NK-92 (cell line): ENCODE data around the gene MFSD12.
"Not testable (repeated sequence)": the region's sequence is repeated elsewhere in the genome, so short reads cannot be mapped to it uniquely, and the experiment has no call there.

Experiments used
- DNase-seq: peaks from one replicate; lab custom pipeline; 2025; ENCODE audit not compliant: unreplicated experiment; lab: John Stamatoyannopoulos, UW

The MFSD12 gene

DNA sequence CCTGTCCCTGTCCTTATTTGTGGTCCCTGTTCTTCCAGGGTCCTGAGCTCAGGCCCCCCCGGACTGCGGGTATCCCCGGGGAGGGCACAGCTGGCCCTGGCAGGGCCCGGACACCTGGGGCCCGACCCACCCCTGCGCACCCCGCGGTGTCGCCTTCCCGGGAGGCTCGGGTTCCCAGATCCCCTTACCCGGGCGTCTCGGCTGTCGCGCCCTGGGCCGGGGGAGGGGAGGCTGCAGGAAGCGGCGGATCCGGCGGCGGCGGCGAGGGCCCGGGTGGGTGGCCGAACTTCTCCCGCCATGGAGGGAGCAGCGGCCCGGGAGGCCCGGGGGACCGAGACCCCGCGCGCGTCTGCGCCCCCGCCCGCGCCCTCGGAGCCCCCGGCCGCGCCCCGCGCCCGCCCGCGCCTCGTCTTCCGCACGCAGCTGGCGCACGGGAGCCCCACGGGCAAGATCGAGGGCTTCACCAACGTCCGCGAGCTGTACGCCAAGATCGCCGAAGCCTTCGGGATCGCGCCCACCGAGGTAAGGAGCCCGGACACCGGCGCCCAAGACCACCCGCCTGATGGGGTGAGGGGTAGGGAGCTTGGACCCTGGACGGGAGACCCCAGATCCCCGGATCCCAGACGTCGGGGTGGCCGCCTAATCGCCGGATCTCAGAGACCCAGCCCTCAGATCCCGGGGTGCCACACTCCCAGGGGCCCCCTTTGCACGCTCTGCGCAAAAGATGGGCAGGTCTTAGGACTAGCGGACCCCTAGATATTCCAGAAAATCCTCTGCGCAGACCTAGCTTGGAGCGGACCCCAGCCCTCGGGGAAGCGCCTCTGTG lies 28.1 kb upstream of the MFSD12 start, which contains the start of gene GIPC3:
TSS of gene GIPC3 (plus strand) at position 178 of the 826 bp plus-strand sequence. CDS start at position 298, 120 bp downstream.
- no peak for DNase-seq

GRCh38 chr19:3584036-3584802 lies 26.8 kb upstream of the MFSD12 start:
- DNase-seq: not testable (repeated sequence)

- DNase-seq: not testable (repeated sequence)
Measured at GRCh38 chr19:3581792-3582191, 24.4 kb upstream of the MFSD12 start.

DNA sequence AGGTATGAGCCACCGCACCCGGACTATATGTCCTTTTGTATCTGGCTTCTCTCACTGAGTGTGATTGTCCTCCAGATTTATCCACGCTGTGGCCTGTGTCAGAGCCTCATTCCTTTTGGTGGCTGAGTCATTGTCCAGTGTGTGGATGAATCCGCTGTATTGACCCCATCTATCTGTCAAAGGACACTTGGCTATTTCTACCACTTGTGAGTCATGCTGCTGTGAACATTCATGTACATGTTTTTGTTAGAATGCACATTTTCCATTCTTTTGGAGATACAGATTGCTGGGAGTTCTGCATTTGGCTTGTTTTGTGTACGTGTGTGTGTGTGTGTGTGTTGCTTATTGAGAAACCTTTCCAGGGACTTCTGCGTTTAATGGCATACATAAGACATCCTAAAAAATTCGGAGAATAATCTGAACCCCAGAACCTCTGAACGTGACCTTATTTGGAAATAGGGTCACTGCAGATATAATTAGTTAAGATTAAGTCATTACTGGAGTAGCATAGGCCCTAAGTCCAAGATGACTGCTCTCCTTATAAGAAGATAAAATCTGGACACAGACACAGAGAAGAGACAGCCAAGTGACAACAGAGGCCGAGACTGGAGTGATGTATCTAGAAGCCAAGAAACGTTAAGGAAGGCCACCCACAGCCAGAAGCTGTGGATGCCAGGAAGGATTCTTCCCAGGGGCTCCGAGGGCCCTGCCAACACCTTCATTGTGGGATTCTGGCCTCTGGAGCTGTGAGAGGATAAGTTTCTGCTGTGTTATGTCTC lies 23.0 kb upstream of the MFSD12 start:
- no peak for DNase-seq

DNA sequence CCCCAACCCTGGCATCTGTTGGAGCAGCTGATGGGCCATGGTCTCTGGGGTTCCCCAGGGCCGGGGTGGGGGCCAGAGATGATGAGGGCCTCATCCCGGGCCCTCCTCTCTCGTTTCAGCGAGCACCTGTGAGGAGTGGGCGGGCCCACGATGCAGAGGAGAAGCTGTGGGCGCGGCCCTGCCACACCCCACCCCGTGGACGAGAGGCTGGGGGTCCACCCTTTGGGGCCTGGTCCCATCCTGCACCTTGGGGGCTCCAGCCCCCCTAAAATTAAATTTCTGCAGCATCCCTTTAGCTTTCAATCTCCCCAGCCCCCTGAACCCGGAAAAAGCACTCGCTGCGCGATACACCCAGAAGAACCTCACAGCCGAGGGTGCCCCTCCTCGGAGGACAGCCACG lies 21.0 kb upstream of the MFSD12 start:
- no peak for DNase-seq

- no peak for DNase-seq
Measured at GRCh38 chr19:3577723-3578344, 20.4 kb upstream of the MFSD12 start.

GRCh38 chr19:3576696-3577443 lies 19.5 kb upstream of the MFSD12 start:
- no peak for DNase-seq

DNA sequence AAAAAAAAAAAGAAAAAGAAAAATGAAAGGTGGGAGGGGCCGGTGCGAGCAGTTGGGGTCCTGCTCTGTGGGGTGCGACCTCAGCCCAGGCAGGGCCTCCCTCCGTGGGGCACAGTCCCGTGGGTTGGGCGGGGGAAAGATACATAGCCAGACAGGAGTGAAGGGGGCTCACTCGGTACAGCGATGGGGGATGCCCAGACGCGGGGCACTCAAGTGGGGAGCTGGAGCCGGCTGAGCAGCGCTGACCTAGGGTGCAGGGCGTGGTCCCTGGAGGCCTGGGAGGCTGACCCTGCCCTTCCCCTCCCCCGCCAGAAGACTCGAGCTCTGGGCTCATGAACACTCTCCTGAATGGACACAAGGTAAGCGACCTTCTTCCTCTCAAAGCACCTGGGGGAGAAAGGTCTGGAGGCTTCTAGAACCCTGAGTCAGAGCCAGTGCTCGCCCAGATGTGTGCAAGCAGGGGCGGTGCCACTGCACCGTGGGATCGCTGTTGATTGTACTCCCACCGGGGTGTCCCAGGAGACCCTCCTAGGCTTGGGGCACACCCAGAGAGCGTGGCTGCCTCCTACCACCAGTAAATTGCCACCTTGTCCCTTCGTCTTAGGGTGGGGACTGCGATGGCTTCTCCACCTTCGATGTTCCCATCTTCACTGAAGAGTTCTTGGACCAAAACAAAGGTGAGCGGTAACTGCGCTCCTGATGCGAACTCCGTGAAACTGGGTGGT lies 18.7 kb upstream of the MFSD12 start:
- no peak for DNase-seq

DNA sequence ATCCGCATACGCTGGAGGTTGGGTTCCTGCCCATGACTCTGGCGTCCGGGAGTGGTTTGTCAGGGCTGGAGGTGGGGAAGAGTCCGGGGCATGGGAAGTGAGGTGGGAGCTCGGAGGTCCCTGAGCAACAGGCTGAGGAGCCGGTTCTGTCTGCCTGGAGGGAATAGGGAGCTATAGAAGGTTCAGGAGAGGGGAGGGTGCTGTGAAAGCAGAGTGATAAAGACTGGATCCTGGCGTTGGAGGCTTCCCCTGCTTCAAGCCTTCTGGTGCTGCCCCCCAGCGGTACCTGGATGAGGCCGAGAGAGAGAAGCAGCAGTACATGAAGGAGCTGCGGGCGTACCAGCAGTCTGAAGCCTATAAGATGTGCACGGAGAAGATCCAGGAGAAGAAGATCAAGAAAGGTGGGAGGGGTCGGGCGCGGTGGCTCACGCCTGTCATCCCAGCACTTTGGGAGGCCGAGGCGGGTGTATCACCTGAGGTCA lies 17.9 kb upstream of the MFSD12 start:
- no peak for DNase-seq

DNA sequence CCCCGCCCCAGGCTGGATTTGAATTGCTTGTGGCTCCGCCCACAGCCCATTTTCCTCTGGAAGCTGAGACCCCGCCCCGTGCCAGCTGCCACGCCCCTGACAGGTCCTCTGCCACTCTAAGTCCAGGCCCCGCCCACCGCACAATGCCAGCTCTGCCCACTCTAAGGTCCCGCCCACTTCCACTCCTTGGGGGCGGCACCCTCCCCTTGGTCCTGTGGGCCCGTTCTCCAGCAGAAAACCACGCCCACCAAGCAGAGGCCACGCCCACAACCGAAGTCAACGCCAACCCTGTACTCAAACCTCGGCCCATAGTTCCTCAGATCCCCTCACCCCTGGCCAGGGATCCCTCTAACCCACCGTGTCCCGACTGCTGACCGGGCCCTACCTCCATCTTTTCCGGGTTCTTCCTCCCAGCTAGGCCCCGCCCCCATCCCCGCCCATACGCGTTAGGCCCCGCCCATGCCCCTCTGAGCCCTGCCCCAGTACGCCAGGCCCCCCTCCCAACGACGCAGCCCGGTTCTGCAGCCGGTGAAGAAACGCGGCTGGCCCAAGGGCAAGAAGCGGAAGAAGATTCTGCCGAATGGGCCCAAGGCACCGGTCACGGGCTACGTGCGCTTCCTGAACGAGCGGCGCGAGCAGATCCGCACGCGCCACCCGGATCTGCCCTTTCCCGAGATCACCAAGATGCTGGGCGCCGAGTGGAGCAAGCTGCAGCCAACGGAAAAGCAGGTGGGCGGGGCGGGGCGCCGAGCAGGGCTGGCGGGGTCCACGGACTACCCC lies 16.7 kb upstream of the MFSD12 start:
- DNase-seq: no peak

DNA sequence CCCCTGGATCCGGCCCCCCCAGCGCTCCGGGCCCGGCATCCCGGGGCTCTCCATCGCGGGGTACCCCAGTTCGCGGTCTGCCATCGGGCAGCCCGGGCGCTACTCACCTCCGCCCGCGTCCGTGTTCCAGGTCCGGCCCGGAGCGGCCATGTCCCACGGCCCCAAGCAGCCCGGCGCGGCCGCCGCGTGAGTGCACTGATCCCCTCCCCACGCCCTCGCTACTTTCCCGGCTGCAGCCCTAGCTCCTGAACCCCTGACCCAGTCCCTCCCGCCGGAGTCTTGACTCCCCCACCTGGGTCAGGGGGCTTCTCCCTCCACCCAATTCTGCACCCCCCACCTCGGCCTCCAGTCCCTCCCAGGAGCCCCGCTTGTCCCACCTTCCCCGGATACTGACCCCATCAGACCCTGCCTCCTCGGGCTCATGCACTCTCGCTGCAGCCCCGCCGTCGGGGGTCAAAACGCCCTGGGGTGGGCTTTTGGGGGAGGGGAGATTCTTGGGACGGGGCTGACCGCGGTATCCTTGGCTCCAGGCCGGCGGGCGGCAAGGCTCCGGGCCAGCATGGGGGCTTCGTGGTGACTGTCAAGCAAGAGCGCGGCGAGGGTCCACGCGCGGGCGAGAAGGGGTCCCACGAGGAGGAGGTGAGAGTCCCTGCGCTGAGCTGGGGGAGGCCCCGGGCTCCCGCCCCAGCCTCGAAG lies 15.9 kb upstream of the MFSD12 start:
- no peak for DNase-seq

- no peak for DNase-seq
Measured at GRCh38 chr19:3572855-3573161, 15.4 kb upstream of the MFSD12 start, which contains the start of gene HMG20B. HMG20B (plus strand) TSS chr19:3572944; CDS start chr19:3573310, 366 bp downstream.

- peak; percentile 97 for DNase-seq
Measured at GRCh38 chr19:3572132-3572854, 14.9 kb upstream of the MFSD12 start.

DNA sequence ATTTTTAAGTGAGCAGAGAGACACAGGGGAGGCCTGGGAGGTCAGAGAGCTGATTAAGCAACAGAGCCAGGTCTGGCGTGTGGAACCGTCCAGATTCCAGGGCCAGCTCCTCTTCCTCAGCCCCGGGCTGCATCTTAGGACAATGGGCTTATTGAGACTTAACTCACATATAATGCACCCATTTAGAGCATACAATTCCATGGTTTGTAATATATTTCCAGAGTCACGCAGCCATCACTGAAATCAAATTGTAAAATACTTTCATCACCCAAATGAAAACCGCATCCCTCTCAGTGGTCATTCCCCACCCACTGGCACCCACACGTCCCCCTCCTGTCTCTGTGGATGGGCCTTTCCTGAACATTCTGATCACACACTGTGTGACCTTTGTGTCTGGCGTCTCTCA lies 13.2 kb upstream of the MFSD12 start:
- no peak for DNase-seq

DNA sequence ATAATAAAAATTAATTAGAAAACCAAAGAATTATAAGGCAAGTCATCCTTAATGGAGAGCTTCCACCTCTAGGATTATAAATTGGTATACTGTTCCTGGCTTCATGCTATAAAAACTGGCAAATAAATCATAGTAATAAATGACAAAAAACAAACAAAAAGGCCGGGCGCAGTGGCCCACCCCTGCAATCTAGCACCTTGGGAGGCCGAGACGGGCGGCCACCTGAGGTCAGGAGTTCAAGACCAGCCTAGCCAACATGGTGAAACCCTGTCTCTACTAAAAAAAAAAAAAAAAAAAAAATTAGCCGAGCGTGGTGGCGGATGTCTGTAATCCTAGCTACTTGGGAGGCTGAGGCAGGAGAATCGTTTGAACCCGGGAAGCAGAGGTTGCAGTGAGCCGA lies 12.7 kb upstream of the MFSD12 start:
- not testable (repeated sequence) for DNase-seq

DNA sequence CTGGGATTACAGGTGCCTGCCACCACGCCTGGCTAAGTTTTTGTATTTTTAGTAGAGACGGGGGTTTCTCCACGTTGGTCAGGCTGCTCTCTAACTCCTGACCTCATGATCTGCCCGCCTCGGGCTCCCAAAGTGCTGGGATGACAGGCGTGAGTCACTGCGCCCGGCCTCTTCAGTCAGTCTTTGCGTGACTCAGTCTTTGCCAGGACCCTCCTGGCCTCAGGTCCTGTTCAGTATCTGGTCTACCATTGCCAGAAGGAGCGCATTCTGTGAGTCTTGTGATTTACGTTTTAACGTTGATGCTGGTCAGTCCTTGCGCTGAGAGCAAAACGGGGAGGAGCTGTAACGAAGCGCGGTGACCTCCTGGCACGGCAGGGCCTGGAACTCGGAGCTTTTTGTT lies 7.8 kb upstream of the MFSD12 start:
- no peak for DNase-seq

- no peak for DNase-seq
Measured at GRCh38 chr19:3563709-3564524, 6.5 kb upstream of the MFSD12 start.
